ENCODE measurements around the gene REST. TPM values are rescaled to one million over a fixed set of nuclear protein-coding genes. Genes with fewer than 3 reads are reported as not detected.
"Not testable (repeated sequence)": the region's sequence is repeated elsewhere in the genome, so short reads cannot be mapped to it uniquely, and the experiment has no call there.

Gene REST
- total and polyA plus RNA-seq, 2 donors (not counting 1 experiment from before 2014, with no cell fraction given), result 30.5 to 33.0 TPM

DNA sequence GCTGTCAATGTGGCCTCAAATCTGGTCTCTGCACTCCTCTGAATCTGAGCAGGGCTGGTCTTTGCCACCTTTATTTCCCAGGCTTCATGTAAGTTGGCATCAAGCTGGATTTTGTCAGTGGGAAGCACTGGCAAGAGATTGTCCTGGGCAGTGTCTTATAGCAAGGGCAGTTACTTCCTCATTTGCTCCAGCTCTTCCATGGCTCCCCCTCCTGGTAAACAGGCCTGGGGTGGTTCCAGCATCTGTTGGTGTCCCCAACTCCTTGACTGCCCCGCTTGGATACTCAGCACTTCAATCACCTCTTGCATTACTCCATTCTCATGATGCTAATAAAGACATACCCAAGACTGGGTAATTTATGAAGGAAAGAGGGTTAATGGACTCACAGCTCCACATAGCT is 15.0 kb upstream of the REST start:
- H3K4me2 ChIP-seq (ENCODE audit: extremely low read depth, insufficient read depth, low read length), result no peak overlapping the region
- no peaks in the 10 kb centered on the region for H3K27me3 ChIP-seq (ENCODE audit: control insufficient read depth, insufficient read depth, low read length)
- no peak overlapping the region for H3K27ac ChIP-seq (ENCODE audit: insufficient read depth, low read length)
- no peak overlapping the region for H2AFZ ChIP-seq (ENCODE audit: low read length)
- H3K79me2 ChIP-seq (ENCODE audit: control insufficient read depth, insufficient read depth, low read length), result no peaks in the 10 kb centered on the region
- H4K20me1 ChIP-seq (ENCODE audit: control insufficient read depth, extremely low read depth, insufficient read depth, low read length), result no peaks in the 10 kb centered on the region
- H3K9ac ChIP-seq (ENCODE audit: insufficient read depth, low read length), result no peak overlapping the region
- H3K4me1 ChIP-seq (ENCODE audit: control insufficient read depth, extremely low read depth, insufficient read depth, low read length), result no peaks in the 10 kb centered on the region
- no peak for TF ChIP-seq EZH2 (IDR thresholded peaks at IDR 0.05; ENCODE audit: low read length, missing control alignments)
- TF ChIP-seq, protein P1, sequence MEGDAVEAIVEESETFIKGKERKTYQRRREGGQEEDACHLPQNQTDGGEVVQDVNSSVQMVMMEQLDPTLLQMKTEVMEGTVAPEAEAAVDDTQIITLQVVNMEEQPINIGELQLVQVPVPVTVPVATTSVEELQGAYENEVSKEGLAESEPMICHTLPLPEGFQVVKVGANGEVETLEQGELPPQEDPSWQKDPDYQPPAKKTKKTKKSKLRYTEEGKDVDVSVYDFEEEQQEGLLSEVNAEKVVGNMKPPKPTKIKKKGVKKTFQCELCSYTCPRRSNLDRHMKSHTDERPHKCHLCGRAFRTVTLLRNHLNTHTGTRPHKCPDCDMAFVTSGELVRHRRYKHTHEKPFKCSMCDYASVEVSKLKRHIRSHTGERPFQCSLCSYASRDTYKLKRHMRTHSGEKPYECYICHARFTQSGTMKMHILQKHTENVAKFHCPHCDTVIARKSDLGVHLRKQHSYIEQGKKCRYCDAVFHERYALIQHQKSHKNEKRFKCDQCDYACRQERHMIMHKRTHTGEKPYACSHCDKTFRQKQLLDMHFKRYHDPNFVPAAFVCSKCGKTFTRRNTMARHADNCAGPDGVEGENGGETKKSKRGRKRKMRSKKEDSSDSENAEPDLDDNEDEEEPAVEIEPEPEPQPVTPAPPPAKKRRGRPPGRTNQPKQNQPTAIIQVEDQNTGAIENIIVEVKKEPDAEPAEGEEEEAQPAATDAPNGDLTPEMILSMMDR (conservative IDR thresholded peaks at IDR 0.05 in 1 of 2, IDR thresholded peaks at IDR 0.05 in 1 of 2; ENCODE audit: low read depth in 1 of 2, low read length in 2 of 2), result no peak
- H3K9me3 ChIP-seq (ENCODE audit: control insufficient read depth, insufficient read depth, low read depth, low read length), result no peaks in the 10 kb centered on the region
- H3K36me3 ChIP-seq (ENCODE audit: control insufficient read depth, insufficient read depth, low read length), result no peaks in the 10 kb centered on the region
- DNase-seq (ENCODE audit: low read depth in 2 of 2), result no peak
- H3K4me3 ChIP-seq (replicated peaks in 1 of 4; ENCODE audit: control extremely low read depth in 1 of 4, insufficient read depth in 1 of 4, low read depth in 3 of 4, low read length in 4 of 4), result no peak overlapping the region

DNA sequence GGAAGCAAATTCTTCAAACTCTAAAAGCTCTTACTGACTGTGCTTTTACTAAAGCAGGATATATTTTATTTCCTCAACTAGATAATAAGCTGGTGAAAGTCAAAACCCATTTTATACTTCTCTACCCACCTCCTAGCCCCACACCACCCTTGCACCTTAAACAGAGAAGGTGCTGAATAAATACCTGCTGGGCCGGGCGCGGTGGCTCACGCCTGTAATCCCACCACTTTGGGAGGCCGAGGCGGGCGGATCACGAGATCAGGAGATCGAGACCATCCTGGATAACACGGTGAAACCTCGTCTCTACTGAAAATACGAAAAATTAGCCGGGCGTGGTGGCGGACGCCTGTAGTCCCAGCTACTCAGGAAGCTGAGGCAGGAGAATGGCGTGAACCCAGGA is 9.9 kb upstream of the REST start:
- not testable (repeated sequence) for H2AFZ ChIP-seq (ENCODE audit: low read length); H3K27me3 ChIP-seq (ENCODE audit: control insufficient read depth, insufficient read depth, low read length); H3K4me2 ChIP-seq (ENCODE audit: extremely low read depth, insufficient read depth, low read length); H3K9ac ChIP-seq (ENCODE audit: insufficient read depth, low read length); H3K79me2 ChIP-seq (ENCODE audit: control insufficient read depth, insufficient read depth, low read length); DNase-seq (ENCODE audit: low read depth in 2 of 2); H3K9me3 ChIP-seq (ENCODE audit: control insufficient read depth, insufficient read depth, low read depth, low read length); H3K4me1 ChIP-seq (ENCODE audit: control insufficient read depth, extremely low read depth, insufficient read depth, low read length); H3K4me3 ChIP-seq (replicated peaks in 1 of 4; ENCODE audit: control extremely low read depth in 1 of 4, insufficient read depth in 1 of 4, low read depth in 3 of 4, low read length in 4 of 4); H4K20me1 ChIP-seq (ENCODE audit: control insufficient read depth, extremely low read depth, insufficient read depth, low read length); H3K27ac ChIP-seq (ENCODE audit: insufficient read depth, low read length); H3K36me3 ChIP-seq (ENCODE audit: control insufficient read depth, insufficient read depth, low read length)

DNA sequence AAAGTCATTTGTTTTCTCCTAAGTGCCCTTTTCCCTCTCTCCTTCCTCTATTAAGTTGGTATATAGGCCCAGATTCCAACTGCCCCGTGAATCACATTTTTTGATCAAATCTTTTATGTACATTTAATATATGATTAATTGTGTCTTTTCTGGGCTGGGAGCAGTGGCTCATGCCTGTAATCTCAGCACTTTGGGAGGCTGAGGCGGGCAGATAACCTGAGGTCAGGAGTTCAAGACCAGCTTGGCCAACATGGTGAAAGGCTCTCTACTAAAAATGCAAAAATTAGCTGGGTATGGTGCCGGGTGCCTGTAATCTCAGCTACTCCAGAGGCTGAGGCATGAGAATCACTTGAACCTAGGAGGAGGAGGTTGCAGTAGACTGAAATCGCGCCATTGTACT is 7.5 kb upstream of the REST start:
- not testable (repeated sequence) for H4K20me1 ChIP-seq (ENCODE audit: control insufficient read depth, extremely low read depth, insufficient read depth, low read length); H3K9me3 ChIP-seq (ENCODE audit: control insufficient read depth, insufficient read depth, low read depth, low read length); H3K27ac ChIP-seq (ENCODE audit: insufficient read depth, low read length); H3K36me3 ChIP-seq (ENCODE audit: control insufficient read depth, insufficient read depth, low read length); H3K27me3 ChIP-seq (ENCODE audit: control insufficient read depth, insufficient read depth, low read length); H3K79me2 ChIP-seq (ENCODE audit: control insufficient read depth, insufficient read depth, low read length); H3K4me3 ChIP-seq (replicated peaks in 1 of 4; ENCODE audit: control extremely low read depth in 1 of 4, insufficient read depth in 1 of 4, low read depth in 3 of 4, low read length in 4 of 4); H3K9ac ChIP-seq (ENCODE audit: insufficient read depth, low read length); H3K4me2 ChIP-seq (ENCODE audit: extremely low read depth, insufficient read depth, low read length); DNase-seq (ENCODE audit: low read depth in 2 of 2); H3K4me1 ChIP-seq (ENCODE audit: control insufficient read depth, extremely low read depth, insufficient read depth, low read length); H2AFZ ChIP-seq (ENCODE audit: low read length)

DNA sequence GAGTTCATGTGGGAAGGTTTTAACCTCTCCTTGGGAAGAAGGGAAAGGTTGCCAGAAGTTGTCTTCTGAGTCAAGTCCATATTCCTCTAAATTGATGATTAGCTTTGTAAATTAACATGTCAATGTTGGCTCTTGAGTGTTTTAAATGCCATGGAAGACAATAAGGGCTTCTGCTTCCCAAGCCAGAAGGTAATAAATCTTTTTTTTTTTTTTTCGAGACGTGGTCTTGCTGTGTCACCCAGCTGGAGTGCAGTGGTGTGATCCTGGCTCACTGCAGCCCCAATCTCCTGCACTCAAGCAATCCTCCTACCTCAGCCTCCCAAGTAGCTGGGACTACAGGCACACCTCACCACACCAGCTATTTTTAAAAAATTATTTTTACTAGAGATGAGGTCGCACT is 5.0 kb upstream of the REST start:
- no peak for DNase-seq (ENCODE audit: low read depth in 2 of 2)
- H2AFZ ChIP-seq (ENCODE audit: low read length), result no peak overlapping the region
- H3K4me1 ChIP-seq (ENCODE audit: control insufficient read depth, extremely low read depth, insufficient read depth, low read length), result peaks cover 2% of the 10 kb centered on the region
- no peak for TF ChIP-seq EZH2 (IDR thresholded peaks at IDR 0.05; ENCODE audit: low read length, missing control alignments)
- TF ChIP-seq, protein P1 (conservative IDR thresholded peaks at IDR 0.05 in 1 of 2, IDR thresholded peaks at IDR 0.05 in 1 of 2; ENCODE audit: low read depth in 1 of 2, low read length in 2 of 2), result no peak
- no peak overlapping the region for H3K27ac ChIP-seq (ENCODE audit: insufficient read depth, low read length)
- H3K79me2 ChIP-seq (ENCODE audit: control insufficient read depth, insufficient read depth, low read length), result no peaks in the 10 kb centered on the region
- H3K27me3 ChIP-seq (ENCODE audit: control insufficient read depth, insufficient read depth, low read length), result peaks cover 7% of the 10 kb centered on the region
- no peaks in the 10 kb centered on the region for H4K20me1 ChIP-seq (ENCODE audit: control insufficient read depth, extremely low read depth, insufficient read depth, low read length)
- no peak overlapping the region for H3K4me3 ChIP-seq (replicated peaks in 1 of 4; ENCODE audit: control extremely low read depth in 1 of 4, insufficient read depth in 1 of 4, low read depth in 3 of 4, low read length in 4 of 4)
- H3K36me3 ChIP-seq (ENCODE audit: control insufficient read depth, insufficient read depth, low read length), result no peaks in the 10 kb centered on the region
- no peaks in the 10 kb centered on the region for H3K9me3 ChIP-seq (ENCODE audit: control insufficient read depth, insufficient read depth, low read depth, low read length)
- no peak overlapping the region for H3K9ac ChIP-seq (ENCODE audit: insufficient read depth, low read length)
- no peak overlapping the region for H3K4me2 ChIP-seq (ENCODE audit: extremely low read depth, insufficient read depth, low read length)

Data from fibroblast of lung (primary cell).